IgD-negative memory B cell (primary cell): ENCODE data around the gene KLHL30. TPM values are rescaled to one million over a fixed set of nuclear protein-coding genes. Genes with fewer than 3 reads are reported as not detected.
A peak's percentile ranks its signal among the peaks of the same experiment; 100 is the strongest.

Experiments used
- H3K27ac Mint-ChIP-seq, 3 donors: one replicate each; pipeline ENCODE4 v1.8.0; 2020 to 2022; ENCODE audit warnings: mild to moderate bottlenecking in 3 of 3, mixed read lengths in 3 of 3, moderate library complexity in 1 of 3
- H3K27me3 Mint-ChIP-seq: one replicate; pipeline ENCODE4 v1.8.0; 2021; ENCODE audit warnings: mixed read lengths
- H3K36me3 Mint-ChIP-seq: one replicate; pipeline ENCODE4 v1.8.0; 2020; ENCODE audit warnings: mild to moderate bottlenecking, mixed read lengths
- H3K4me1 Mint-ChIP-seq, 3 donors: one replicate each; pipeline ENCODE4 v1.8.0; 2020 to 2022; ENCODE audit warnings: mixed read lengths in 3 of 3, mild to moderate bottlenecking in 1 of 3
- H3K4me3 Mint-ChIP-seq, 4 donors: one replicate each; pipeline ENCODE4 v1.8.0; 2020 to 2022; ENCODE audit warnings: mild to moderate bottlenecking in 4 of 4, mixed read lengths in 4 of 4, moderate library complexity in 3 of 4
- H3K9me3 Mint-ChIP-seq, 3 donors: one replicate each; pipeline ENCODE4 v1.8.0; 2020 to 2021; ENCODE audit warnings: mixed read lengths in 3 of 3, mild to moderate bottlenecking in 1 of 3
- polyA plus RNA-seq: library from polyadenylated mRNA; unstranded; fragments of 300-500 nt; fragmentation: Illumina TruSeq; gene quantifications from one replicate; pipeline ENCODE4 v1.2.3, GENCODE V29; 2021

Gene KLHL30
- polyA plus RNA-seq, 1 donor from 2014 or later, result not detected

GRCh38 chr2:238141541-238142318 lies 3.3 kb downstream of the KLHL30 start:
- Mint-ChIP-seq H3K27me3 (peaks cover 3% of the 10 kb centered on the region), H3K4me3 (no peak overlapping the region), H3K27ac (no peak overlapping the region), H3K36me3 (no peaks in the 10 kb centered on the region), H3K4me1 (peaks cover 0 to 6% (median 0%) of the 10 kb centered on the region in 3 donors), H3K9me3 (no peaks in the 10 kb centered on the region)

- peaks cover 3% of the 10 kb centered on the region for H3K27me3 Mint-ChIP-seq
- H3K9me3 Mint-ChIP-seq, result no peaks in the 10 kb centered on the region
- H3K27ac Mint-ChIP-seq, result no peak overlapping the region
- no peak overlapping the region for H3K4me3 Mint-ChIP-seq
- no peaks in the 10 kb centered on the region for H3K36me3 Mint-ChIP-seq
- peaks cover 0 to 6% (median 0%) of the 10 kb centered on the region in 3 donors for H3K4me1 Mint-ChIP-seq
Observed at GRCh38 chr2:238142382-238143205, 4.1 kb downstream of the KLHL30 start.

GRCh38 chr2:238143239-238143951 lies 4.9 kb downstream of the KLHL30 start:
- peak overlapping the region in 1 of 4 donors; percentile 49 for H3K4me3 Mint-ChIP-seq
- H3K36me3 Mint-ChIP-seq, result no peaks in the 10 kb centered on the region
- peaks cover 0 to 3% (median 0%) of the 10 kb centered on the region in 3 donors for H3K4me1 Mint-ChIP-seq
- H3K27me3 Mint-ChIP-seq, result peaks cover 3% of the 10 kb centered on the region
- no peak overlapping the region for H3K27ac Mint-ChIP-seq
- H3K9me3 Mint-ChIP-seq, result no peaks in the 10 kb centered on the region

- Mint-ChIP-seq H3K4me3 (no peak overlapping the region), H3K9me3 (no peaks in the 10 kb centered on the region), H3K4me1 (peaks cover 0 to 3% (median 0%) of the 10 kb centered on the region in 3 donors), H3K36me3 (no peaks in the 10 kb centered on the region), H3K27me3 (peaks cover 3% of the 10 kb centered on the region), H3K27ac (no peak overlapping the region)
Observed at GRCh38 chr2:238144262-238144661, 5.8 kb downstream of the KLHL30 start.

- Mint-ChIP-seq H3K9me3 (no peaks in the 10 kb centered on the region), H3K27me3 (peaks cover 3% of the 10 kb centered on the region), H3K4me1 (peaks cover 0 to 3% (median 0%) of the 10 kb centered on the region in 3 donors), H3K4me3 (peak overlapping the region in 1 of 4 donors; percentile 51), H3K27ac (no peak overlapping the region), H3K36me3 (no peaks in the 10 kb centered on the region)
Observed at GRCh38 chr2:238145046-238145445, 6.6 kb downstream of the KLHL30 start.

- H3K9me3 Mint-ChIP-seq, result no peaks in the 10 kb centered on the region
- no peaks in the 10 kb centered on the region for H3K36me3 Mint-ChIP-seq
- no peak overlapping the region for H3K4me3 Mint-ChIP-seq
- H3K27ac Mint-ChIP-seq, result no peak overlapping the region
- H3K27me3 Mint-ChIP-seq, result peaks cover 3% of the 10 kb centered on the region
- peaks cover 0 to 3% (median 0%) of the 10 kb centered on the region in 3 donors for H3K4me1 Mint-ChIP-seq
Observed at GRCh38 chr2:238145851-238146250, 7.4 kb downstream of the KLHL30 start.

GRCh38 chr2:238146884-238147544 lies 8.5 kb downstream of the KLHL30 start:
- Mint-ChIP-seq H3K36me3 (no peaks in the 10 kb centered on the region), H3K9me3 (no peaks in the 10 kb centered on the region), H3K4me1 (no peaks in the 10 kb centered on the region), H3K27me3 (no peaks in the 10 kb centered on the region), H3K4me3 (no peak overlapping the region), H3K27ac (no peak overlapping the region)

- Mint-ChIP-seq H3K36me3 (no peaks in the 10 kb centered on the region), H3K4me3 (no peak overlapping the region), H3K27ac (no peak overlapping the region), H3K4me1 (no peaks in the 10 kb centered on the region), H3K9me3 (no peaks in the 10 kb centered on the region), H3K27me3 (no peaks in the 10 kb centered on the region)
Observed at GRCh38 chr2:238148981-238149380, 10.5 kb downstream of the KLHL30 start.

- no peaks in the 10 kb centered on the region for H3K9me3 Mint-ChIP-seq
- no peaks in the 10 kb centered on the region for H3K36me3 Mint-ChIP-seq
- H3K27me3 Mint-ChIP-seq, result no peaks in the 10 kb centered on the region
- no peaks in the 10 kb centered on the region for H3K4me1 Mint-ChIP-seq
- H3K4me3 Mint-ChIP-seq, result no peak overlapping the region
- H3K27ac Mint-ChIP-seq, result no peak overlapping the region
Observed at GRCh38 chr2:238149841-238150572, 11.5 kb downstream of the KLHL30 start.

GRCh38 chr2:238150686-238151085 lies 12.2 kb downstream of the KLHL30 start:
- no peaks in the 10 kb centered on the region for H3K9me3 Mint-ChIP-seq
- H3K27me3 Mint-ChIP-seq, result no peaks in the 10 kb centered on the region
- no peaks in the 10 kb centered on the region for H3K36me3 Mint-ChIP-seq
- H3K4me3 Mint-ChIP-seq, result no peak overlapping the region
- no peak overlapping the region for H3K27ac Mint-ChIP-seq
- no peaks in the 10 kb centered on the region for H3K4me1 Mint-ChIP-seq

- no peaks in the 10 kb centered on the region for H3K4me1 Mint-ChIP-seq
- no peaks in the 10 kb centered on the region for H3K9me3 Mint-ChIP-seq
- H3K27ac Mint-ChIP-seq, result no peak overlapping the region
- H3K27me3 Mint-ChIP-seq, result no peaks in the 10 kb centered on the region
- H3K4me3 Mint-ChIP-seq, result no peak overlapping the region
- H3K36me3 Mint-ChIP-seq, result no peaks in the 10 kb centered on the region
Observed at GRCh38 chr2:238151205-238151604, 12.7 kb downstream of the KLHL30 start.

GRCh38 chr2:238151628-238152235 lies 13.3 kb downstream of the KLHL30 start:
- Mint-ChIP-seq H3K4me3 (no peak overlapping the region), H3K36me3 (no peaks in the 10 kb centered on the region), H3K9me3 (no peaks in the 10 kb centered on the region), H3K27ac (no peak overlapping the region), H3K4me1 (no peaks in the 10 kb centered on the region), H3K27me3 (no peaks in the 10 kb centered on the region)

- Mint-ChIP-seq H3K27me3 (peaks cover 5% of the 10 kb centered on the region), H3K27ac (no peak overlapping the region), H3K9me3 (no peaks in the 10 kb centered on the region), H3K4me3 (no peak overlapping the region), H3K4me1 (no peaks in the 10 kb centered on the region), H3K36me3 (no peaks in the 10 kb centered on the region)
Observed at GRCh38 chr2:238152771-238153688, 14.6 kb downstream of the KLHL30 start.
